Measurements from ENCODE around the gene ADGRB3. TPM values are rescaled to one million over a fixed set of nuclear protein-coding genes. Genes with fewer than 3 reads are reported as not detected.

The ADGRB3 gene
- polyA plus RNA-seq, 3 donors: 0.04 to 0.23 (median 0.05) TPM

- Mint-ChIP-seq H3K27ac (no peak overlapping the region), H3K4me1 (no peaks in the 10 kb centered on the region), H3K36me3 (no peaks in the 10 kb centered on the region), H3K9me3 (peaks cover 0 to 4% (median 2%) of the 10 kb centered on the region in 7 donors), H3K4me3 (no peak overlapping the region), H3K27me3 (ENCODE audit: low read depth in 3 of 3) (peaks cover 0 to 3% (median 0%) of the 10 kb centered on the region in 3 donors)
- no peak overlapping the region for H3K27ac ChIP-seq (ENCODE audit: low read depth in 1 of 2, low read length in 2 of 2)
- H3K36me3 ChIP-seq (replicated peaks in 1 of 2; ENCODE audit: control insufficient read depth in 1 of 2, insufficient read depth in 2 of 2, low read length in 2 of 2): no peaks in the 10 kb centered on the region
- H3K27me3 ChIP-seq (ENCODE audit: control insufficient read depth in 2 of 2, insufficient read depth in 2 of 2, low read length in 2 of 2): no peaks in the 10 kb centered on the region
- no peaks in the 10 kb centered on the region for H3K4me1 ChIP-seq (ENCODE audit: control insufficient read depth in 1 of 2, insufficient read depth in 2 of 2, low read length in 2 of 2)
- DNase-seq: no peak
- no peaks in the 10 kb centered on the region for H4K20me1 ChIP-seq (ENCODE audit: insufficient read depth, low read length)
- no peak overlapping the region for H3K4me2 ChIP-seq (replicated peaks; ENCODE audit: extremely low read depth, low read length, poor library complexity, severe bottlenecking)
- no peaks in the 10 kb centered on the region for H3K9me3 ChIP-seq (replicated peaks in 1 of 2; ENCODE audit: control insufficient read depth in 1 of 2, insufficient read depth in 1 of 2, low read length in 2 of 2)
- no peaks in the 10 kb centered on the region for H3K79me2 ChIP-seq (ENCODE audit: insufficient read depth, low read length)
- H3K9ac ChIP-seq (ENCODE audit: insufficient read depth, low read length, poor library complexity, severe bottlenecking): no peak overlapping the region
- H2AFZ ChIP-seq (ENCODE audit: insufficient read depth, low read depth, low read length, poor library complexity, severe bottlenecking): no peak overlapping the region
- WGBS (ENCODE audit: insufficient coverage): no CpG with 5 or more reads among the region's 1 CpG
- TF ChIP-seq CTCF (IDR thresholded peaks at IDR 0.05): no peak
- intact Hi-C loops (cut with micrococcal nuclease): no loop called here
- no peak overlapping the region for H3K4me3 ChIP-seq (replicated peaks in 1 of 3; ENCODE audit: low read depth in 2 of 3, low read length in 3 of 3)
These were observed 387.9 kb downstream of the ADGRB3 start for GRCh38 chr6:69022993-69023392.

DNA sequence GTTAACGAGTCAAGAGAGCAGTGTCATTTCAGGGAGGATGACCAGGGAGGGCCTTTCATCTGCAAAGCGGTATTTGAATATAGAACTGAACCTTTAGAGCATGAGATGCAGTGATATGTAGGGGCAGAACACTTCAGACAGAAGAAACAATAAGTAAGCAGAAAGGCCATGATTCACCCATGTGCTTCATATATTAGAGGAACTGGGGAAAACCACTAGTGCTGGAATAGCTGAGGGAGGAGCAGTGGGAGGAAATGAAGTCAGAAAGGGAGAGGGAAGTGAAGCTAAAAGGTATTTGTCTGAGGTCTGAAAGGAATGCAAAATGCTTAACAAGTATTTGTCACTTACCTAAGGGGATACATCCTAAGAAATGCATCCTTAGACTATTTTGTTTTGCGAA, 391.2 kb downstream of the ADGRB3 start:
- no peaks in the 10 kb centered on the region for H4K20me1 ChIP-seq (ENCODE audit: insufficient read depth, low read length)
- no peak overlapping the region for H3K4me2 ChIP-seq (replicated peaks; ENCODE audit: extremely low read depth, low read length, poor library complexity, severe bottlenecking)
- WGBS (ENCODE audit: insufficient coverage): 100% methylated on average over 1 of the region's 3 CpGs
- Mint-ChIP-seq H3K27me3 (ENCODE audit: low read depth in 3 of 3) (peaks cover 0 to 3% (median 0%) of the 10 kb centered on the region in 3 donors), H3K4me3 (no peak overlapping the region), H3K9me3 (peaks cover 0 to 6% (median 4%) of the 10 kb centered on the region in 7 donors), H3K27ac (peak overlapping the region in 1 of 7 donors; percentile 35), H3K36me3 (no peaks in the 10 kb centered on the region), H3K4me1 (no peaks in the 10 kb centered on the region)
- TF ChIP-seq CTCF (IDR thresholded peaks at IDR 0.05): no peak
- intact Hi-C loops (cut with micrococcal nuclease): no loop called here
- H3K36me3 ChIP-seq (replicated peaks in 1 of 2; ENCODE audit: control insufficient read depth in 1 of 2, insufficient read depth in 2 of 2, low read length in 2 of 2): no peaks in the 10 kb centered on the region
- no peaks in the 10 kb centered on the region for H3K27me3 ChIP-seq (ENCODE audit: control insufficient read depth in 2 of 2, insufficient read depth in 2 of 2, low read length in 2 of 2)
- no peaks in the 10 kb centered on the region for H3K79me2 ChIP-seq (ENCODE audit: insufficient read depth, low read length)
- no peaks in the 10 kb centered on the region for H3K9me3 ChIP-seq (replicated peaks in 1 of 2; ENCODE audit: control insufficient read depth in 1 of 2, insufficient read depth in 1 of 2, low read length in 2 of 2)
- H3K27ac ChIP-seq (ENCODE audit: low read depth in 1 of 2, low read length in 2 of 2): no peak overlapping the region
- H3K4me3 ChIP-seq (replicated peaks in 1 of 3; ENCODE audit: low read depth in 2 of 3, low read length in 3 of 3): no peak overlapping the region
- H3K9ac ChIP-seq (ENCODE audit: insufficient read depth, low read length, poor library complexity, severe bottlenecking): no peak overlapping the region
- no peak overlapping the region for H2AFZ ChIP-seq (ENCODE audit: insufficient read depth, low read depth, low read length, poor library complexity, severe bottlenecking)
- no peaks in the 10 kb centered on the region for H3K4me1 ChIP-seq (ENCODE audit: control insufficient read depth in 1 of 2, insufficient read depth in 2 of 2, low read length in 2 of 2)
- DNase-seq: no peak
